Stimulated activated CD4-positive, alpha-beta T cell treated with anti-CD3 and anti-CD28 coated beads, Interleukin-12 subunit alpha, Interleukin-12 subunit beta, amount 100 ng/mL, for 4 hours (primary cell): Measurements from ENCODE around the gene GUSB.

Experiments
- DNase-seq: peaks from one replicate; pipeline ENCODE4 v3.0.0-alpha.2; 2020

GUSB gene

GRCh38 chr7:65926588-65926987 lies 55.4 kb downstream of the GUSB start:
- no peak for DNase-seq

GRCh38 chr7:65925040-65925439 lies 57.0 kb downstream of the GUSB start:
- DNase-seq: no peak

GRCh38 chr7:65924193-65924592 lies 57.8 kb downstream of the GUSB start:
- no peak for DNase-seq

DNA sequence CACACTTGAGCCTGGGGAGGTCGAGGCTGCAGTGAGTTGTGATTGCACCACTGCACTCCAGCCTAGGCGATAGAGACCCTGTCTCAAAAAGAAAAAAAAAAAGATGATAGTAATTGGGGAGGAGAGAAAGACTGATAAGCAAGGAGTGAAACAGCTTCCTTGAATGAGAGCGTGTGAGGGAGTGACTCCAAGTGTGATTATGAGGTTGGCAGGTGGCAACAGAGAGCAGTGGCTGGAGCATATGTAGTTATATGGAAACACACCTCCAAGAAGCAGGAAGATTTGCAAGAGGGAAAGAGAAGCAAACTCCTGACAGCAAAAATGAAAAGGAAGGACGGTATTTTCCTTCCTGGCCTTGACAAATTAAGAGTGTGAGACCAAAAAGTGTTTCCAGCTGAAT lies 58.7 kb downstream of the GUSB start:
- DNase-seq: no peak

DNA sequence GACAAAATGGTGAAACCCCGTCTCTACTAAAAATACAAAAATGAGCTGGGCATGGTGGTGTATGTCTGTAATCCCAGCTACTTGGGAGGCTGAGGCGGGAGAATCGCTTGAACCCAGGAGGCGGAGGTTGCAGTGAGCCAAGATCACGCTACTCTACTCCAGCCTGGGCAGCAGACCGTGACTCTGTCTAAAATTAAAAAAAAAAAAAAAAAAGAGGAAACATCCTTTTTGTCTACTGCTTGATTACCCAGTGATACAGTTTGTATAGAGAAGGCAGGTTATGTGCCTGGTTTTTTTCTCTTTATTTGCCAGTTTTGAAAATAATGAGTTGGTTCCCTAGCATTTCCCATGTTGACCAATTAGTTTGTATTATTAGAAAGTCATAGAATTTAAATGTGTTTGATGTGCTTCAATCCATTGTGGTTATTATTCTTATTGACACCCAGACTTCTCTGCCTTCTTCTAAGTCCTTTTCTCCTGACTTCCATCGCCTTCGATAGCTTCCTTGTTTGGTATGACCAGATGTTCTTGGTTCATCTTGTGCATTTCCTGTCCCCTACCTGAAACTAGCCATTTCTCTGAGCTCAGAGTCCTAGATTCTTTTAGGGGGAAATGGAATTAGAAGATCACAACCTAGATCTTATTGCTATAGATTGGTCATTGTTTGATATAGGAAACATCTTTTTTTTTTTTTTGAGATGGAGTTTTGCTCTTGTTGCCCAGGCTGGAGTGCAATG lies 65.9 kb downstream of the GUSB start:
- no peak for DNase-seq

DNA sequence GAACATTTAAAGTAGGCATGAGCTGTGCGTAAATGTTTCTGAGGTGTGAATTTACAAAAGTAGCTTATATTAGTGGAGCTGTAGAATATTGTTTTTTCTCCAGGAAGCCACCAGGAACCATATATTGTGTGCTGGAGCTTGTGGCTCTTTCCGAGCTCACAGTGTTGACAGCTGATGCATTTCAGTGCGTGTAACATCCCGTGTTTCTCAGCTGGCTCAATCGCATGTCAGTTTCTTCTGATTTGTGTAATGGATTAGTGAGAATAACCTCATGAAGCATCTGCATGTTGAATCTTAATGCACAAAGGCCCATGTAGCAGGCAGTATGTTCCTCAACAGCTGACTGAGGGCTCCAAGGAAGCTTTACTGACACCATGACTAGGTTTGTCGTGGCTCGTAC lies 69.8 kb downstream of the GUSB start:
- no peak for DNase-seq
